Esophagus squamous epithelium (tissue), 5 donors: ENCODE data around the gene LCN9. TPM values are rescaled to one million over a fixed set of nuclear protein-coding genes. Genes with fewer than 3 reads are reported as not detected.

ENCODE experiments used
- DNase-seq: peaks from one replicate; lab custom pipeline; 2025; lab: John Stamatoyannopoulos, UW
- H3K27ac ChIP-seq, 4 donors: fragments of 200-600 bp; sonication (generic); one replicate each; pipeline ENCODE4 v1.5.1; 2016 to 2019; ENCODE audit warnings: mild to moderate bottlenecking in 1 of 4
- H3K27me3 ChIP-seq, 4 donors: fragments of 200-600 bp; sonication (generic); 1 replicate in 3 of 4; 2 replicates in 1 of 4; pipeline versions ENCODE4 v1.5.1 to v1.6.0; 2017 to 2021; ENCODE audit warnings: antibody characterized with exemption in 1 of 4
- H3K36me3 ChIP-seq, 3 donors: fragments of 200-600 bp; sonication (generic); one replicate each; pipeline ENCODE4 v1.5.1; 2016 to 2019
- H3K4me1 ChIP-seq, 3 donors: fragments of 200-600 bp; sonication (generic); one replicate each; pipeline ENCODE4 v1.5.1; 2017 to 2019
- H3K4me3 ChIP-seq, 4 donors: fragments of 200-600 bp; sonication (generic); 1 replicate in 3 of 4; 2 replicates in 1 of 4; pipeline ENCODE4 v1.5.1; 2016 to 2019; ENCODE audit warnings: mild to moderate bottlenecking in 2 of 4, moderate library complexity in 1 of 4
- H3K9me3 ChIP-seq, 3 donors: fragments of 200-600 bp; sonication (generic); one replicate each; pipeline ENCODE4 v1.5.1; 2016 to 2019
- POLR2A ChIP-seq, 4 donors: fragments of 450-650 bp; IDR thresholded peaks; one replicate each; pipeline ENCODE4 v1.6.1; 2017; ENCODE audit warnings: antibody characterized with exemption in 4 of 4, mild to moderate bottlenecking in 4 of 4, moderate library complexity in 3 of 4
- WGBS, 2 donors: methylation state at CpG; one replicate each; pipeline ENCODE4 v1.1.5; 2018; 5-methylcytosine and 5-hydroxymethylcytosine counted together
- intact Hi-C: fragments of 100-400 bp; cut with DNase I; formaldehyde crosslinking; loops from one replicate; pipeline ENCODE4 v1.15.0; 2022
- total RNA-seq, 4 donors: library from RNA; depleted of rRNA; stranded (reverse); fragments of >200 nt; gene quantifications; one replicate each; pipeline ENCODE4 v1.1.0, GENCODE V29; 2016
- TF ChIP-seq, protein P1 (sequence below), 6 experiments: fragments of 450-650 bp in 4 of 6; fragments of 200-600 bp in 2 of 6; sonication (generic) in 2 of 6; IDR thresholded peaks; one replicate each; pipeline ENCODE4 v1.5.1; 2016 to 2019; ENCODE audit warnings: antibody characterized with exemption in 6 of 6, mild to moderate bottlenecking in 4 of 6, moderate library complexity in 4 of 6
- donor health status: DM: yes; HTN: yes; CAD: no.

Gene LCN9
- total RNA-seq, 4 donors from 2014 or later, result not detected

DNA sequence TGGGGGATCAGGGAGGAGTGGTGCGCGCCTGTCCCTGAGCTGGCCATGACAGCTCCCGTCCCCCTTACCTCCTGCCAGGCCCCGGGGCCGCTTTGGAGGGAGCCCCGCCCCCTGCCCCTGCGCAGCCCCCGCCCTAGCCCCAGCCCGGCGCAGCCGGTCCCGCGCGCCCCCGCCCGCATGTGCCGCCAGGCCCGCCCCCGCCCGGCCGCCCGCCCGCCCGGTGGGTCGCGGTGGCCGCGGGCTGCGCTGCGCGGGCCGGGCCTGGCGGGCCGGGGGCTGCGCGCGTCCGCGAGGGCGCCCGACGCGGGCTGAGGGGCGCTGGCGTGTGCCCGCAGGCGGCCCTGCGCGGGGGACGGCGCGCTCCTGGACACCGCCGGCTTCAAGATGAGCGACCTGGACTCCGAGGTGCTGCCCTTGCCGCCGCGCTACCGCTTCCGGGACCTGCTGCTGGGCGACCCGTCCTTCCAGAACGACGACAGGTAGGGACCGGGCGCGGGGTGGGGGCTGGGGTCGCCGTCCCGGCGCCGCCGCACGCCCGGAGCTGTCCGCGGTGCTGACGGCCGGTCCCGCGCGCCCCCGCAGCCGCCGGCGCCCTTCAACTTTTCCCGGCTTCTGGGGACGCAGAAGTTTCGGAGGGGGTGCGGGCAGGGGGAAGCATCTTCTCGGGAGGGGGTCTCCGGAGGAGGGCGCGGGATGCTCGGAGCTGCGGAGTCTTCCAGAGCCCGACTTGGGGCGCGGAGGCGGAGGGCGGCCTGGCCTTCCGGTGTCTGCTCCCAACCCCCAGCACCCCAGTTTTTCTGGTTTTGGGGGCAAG, 51.3 kb downstream of the LCN9 start:
- intact Hi-C loops, result no loop called here
- TF ChIP-seq, protein P1, sequence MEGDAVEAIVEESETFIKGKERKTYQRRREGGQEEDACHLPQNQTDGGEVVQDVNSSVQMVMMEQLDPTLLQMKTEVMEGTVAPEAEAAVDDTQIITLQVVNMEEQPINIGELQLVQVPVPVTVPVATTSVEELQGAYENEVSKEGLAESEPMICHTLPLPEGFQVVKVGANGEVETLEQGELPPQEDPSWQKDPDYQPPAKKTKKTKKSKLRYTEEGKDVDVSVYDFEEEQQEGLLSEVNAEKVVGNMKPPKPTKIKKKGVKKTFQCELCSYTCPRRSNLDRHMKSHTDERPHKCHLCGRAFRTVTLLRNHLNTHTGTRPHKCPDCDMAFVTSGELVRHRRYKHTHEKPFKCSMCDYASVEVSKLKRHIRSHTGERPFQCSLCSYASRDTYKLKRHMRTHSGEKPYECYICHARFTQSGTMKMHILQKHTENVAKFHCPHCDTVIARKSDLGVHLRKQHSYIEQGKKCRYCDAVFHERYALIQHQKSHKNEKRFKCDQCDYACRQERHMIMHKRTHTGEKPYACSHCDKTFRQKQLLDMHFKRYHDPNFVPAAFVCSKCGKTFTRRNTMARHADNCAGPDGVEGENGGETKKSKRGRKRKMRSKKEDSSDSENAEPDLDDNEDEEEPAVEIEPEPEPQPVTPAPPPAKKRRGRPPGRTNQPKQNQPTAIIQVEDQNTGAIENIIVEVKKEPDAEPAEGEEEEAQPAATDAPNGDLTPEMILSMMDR (IDR thresholded peaks at IDR 0.05), result no peak
- TF ChIP-seq POLR2A (IDR thresholded peaks at IDR 0.05), result no peak
- Histone ChIP-seq H3K9me3 (no peaks in the 10 kb centered on the region), H3K4me1 (no peaks in the 10 kb centered on the region), H3K27ac (no peak overlapping the region), H3K36me3 (no peaks in the 10 kb centered on the region), H3K4me3 (peak overlapping the region in 1 of 4 donors; percentile 4), H3K27me3 (peaks cover 0 to 95% (median 9%) of the 10 kb centered on the region in 4 donors)
- DNase-seq, result no peak
- WGBS, 2 donors, result 5 to 17% methylated on average over 4 to 14 of the region's 103 CpGs

DNA sequence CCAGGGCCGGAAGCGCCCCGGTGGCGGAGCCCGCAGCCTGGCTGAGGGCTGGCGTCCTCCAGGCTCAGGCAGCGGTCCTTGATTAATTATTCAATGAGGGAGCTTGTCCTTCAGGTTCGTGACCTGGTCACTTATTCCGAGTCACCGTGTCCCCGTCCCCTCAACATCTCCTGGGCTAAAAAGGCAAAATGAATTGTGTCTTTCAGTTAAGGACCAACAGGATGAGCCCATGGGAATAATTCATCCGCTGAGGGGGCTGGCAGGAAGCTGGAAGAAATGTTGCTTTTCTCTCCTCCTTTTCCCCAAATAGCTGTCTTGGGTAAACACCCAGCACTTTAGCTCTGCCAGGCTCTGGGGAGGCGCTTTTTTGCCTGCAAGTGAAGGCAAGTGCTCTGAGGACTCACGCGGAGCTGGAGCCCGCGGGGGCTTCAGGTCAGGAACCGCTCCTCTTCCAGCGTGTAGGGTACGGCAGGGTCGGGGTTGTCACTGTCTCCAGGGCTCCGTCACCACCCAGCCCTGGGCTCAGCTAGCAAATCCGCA, 52.0 kb downstream of the LCN9 start:
- TF ChIP-seq POLR2A (IDR thresholded peaks at IDR 0.05), result no peak
- TF ChIP-seq, protein P1 (IDR thresholded peaks at IDR 0.05), result no peak

DNA sequence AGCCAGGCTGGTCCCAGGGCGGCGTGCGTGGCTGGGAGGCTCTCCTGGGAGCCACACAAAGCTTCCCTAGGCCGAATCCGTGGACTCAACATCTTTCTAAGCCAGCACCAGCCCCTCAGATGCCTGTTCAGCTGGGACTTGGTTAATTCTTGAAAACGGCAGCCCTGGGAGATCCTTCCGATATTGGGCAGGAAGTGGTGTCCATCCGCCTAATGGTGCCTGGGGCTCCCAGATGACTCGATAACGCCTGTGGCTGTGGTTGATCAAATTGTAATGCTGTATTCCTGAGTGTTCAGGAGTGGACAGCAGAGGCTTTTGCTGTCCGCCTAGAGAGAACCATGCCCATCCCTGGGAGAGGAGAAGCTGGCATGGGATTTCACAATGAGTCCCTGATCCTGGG, 52.9 kb downstream of the LCN9 start:
- H3K27me3 ChIP-seq, result peaks cover 0 to 99% (median 9%) of the 10 kb centered on the region in 4 donors

More for the DNA sequence above, 52.0 kb downstream of the LCN9 start:
- no peaks in the 10 kb centered on the region for H3K36me3 ChIP-seq
- H3K4me3 ChIP-seq, result no peak overlapping the region
- H3K27ac ChIP-seq, result no peak overlapping the region
- H3K27me3 ChIP-seq, result peaks cover 0 to 95% (median 9%) of the 10 kb centered on the region in 4 donors
- no peaks in the 10 kb centered on the region for H3K4me1 ChIP-seq
- 20% methylated on average over 4 to 12 of the region's 23 CpGs for WGBS, 2 donors
- no peaks in the 10 kb centered on the region for H3K9me3 ChIP-seq
- DNase-seq, result no peak
- intact Hi-C loops, result no loop called here

More for the DNA sequence above, 52.9 kb downstream of the LCN9 start:
- H3K4me1 ChIP-seq, result no peaks in the 10 kb centered on the region
- no peaks in the 10 kb centered on the region for H3K9me3 ChIP-seq
- DNase-seq, result no peak
- H3K36me3 ChIP-seq, result no peaks in the 10 kb centered on the region
- 75 to 79% methylated on average over 5 to 6 of the region's 11 CpGs for WGBS, 2 donors
- intact Hi-C loops, result no loop called here
- no peak overlapping the region for H3K27ac ChIP-seq
- TF ChIP-seq, protein P1 (IDR thresholded peaks at IDR 0.05), result no peak
- TF ChIP-seq POLR2A (IDR thresholded peaks at IDR 0.05), result no peak
- H3K4me3 ChIP-seq, result no peak overlapping the region

Other genes with a start within 250 kb of the LCN9 start
- gene PPP1R26, start 183.5 kb upstream of the LCN9 start, total RNA-seq, result 10 to 100 TPM in 1 of 4 donors, 1 to 10 TPM in 3; 5.4 to 10.9 (median 8.3) TPM
- gene MRPS2, start 162.6 kb upstream of the LCN9 start, total RNA-seq, result 10 to 100 TPM; 18.2 to 39.5 (median 31.8) TPM
- gene LCN1, start 141.9 kb upstream of the LCN9 start, total RNA-seq, result not detected
- not detected for gene OBP2A, start 117.2 kb upstream of the LCN9 start, total RNA-seq
- gene PAEP, start 101.6 kb upstream of the LCN9 start, total RNA-seq, result not detected
- not detected for gene GLT6D1, start 23.8 kb upstream of the LCN9 start, total RNA-seq
- gene SOHLH1, start 36.2 kb downstream of the LCN9 start, total RNA-seq, result not detected
- under 1 TPM in 1 of 4 donors, not detected in 3; 0.09 TPM for gene KCNT1, start 38.9 kb downstream of the LCN9 start, total RNA-seq
- gene CAMSAP1, start 244.2 kb downstream of the LCN9 start, total RNA-seq, result 10 to 100 TPM; 31.2 to 85.3 (median 51.6) TPM